Limb (tissue), 2 donors: Measurements from ENCODE around the gene OBSL1.

Experiments
- DNase-seq, 2 donors: peaks; one replicate each; pipeline ENCODE4 v3.0.0-alpha.2; 2016; ENCODE audit errors: extremely low spot score in 2 of 2

The OBSL1 gene

GRCh38 chr2:219566640-219567039 lies 4.7 kb downstream of the OBSL1 start:
- DNase-seq: no peak

- peak in 1 of 2 donors; percentile 23 for DNase-seq
Measured at GRCh38 chr2:219565130-219566080, 5.9 kb downstream of the OBSL1 start.

GRCh38 chr2:219563271-219563928 lies 7.9 kb downstream of the OBSL1 start:
- DNase-seq: peak in 1 of 2 donors; percentile 21

GRCh38 chr2:219562049-219563020 lies 9.0 kb downstream of the OBSL1 start:
- peak in 1 of 2 donors; percentile 28 for DNase-seq

- peak in 1 of 2 donors; percentile 36 for DNase-seq
Measured at GRCh38 chr2:219561179-219562048, 9.9 kb downstream of the OBSL1 start.

- no peak for DNase-seq
Measured at GRCh38 chr2:219560893-219561178, 10.5 kb downstream of the OBSL1 start.

- peak in 1 of 2 donors; percentile 45 for DNase-seq
Measured at GRCh38 chr2:219560037-219560892, 11.1 kb downstream of the OBSL1 start.

- DNase-seq: no peak
Measured at GRCh38 chr2:219559156-219559915, 12.0 kb downstream of the OBSL1 start.

- DNase-seq: no peak
Measured at GRCh38 chr2:219557791-219558785, 13.3 kb downstream of the OBSL1 start.

- no peak for DNase-seq
Measured at GRCh38 chr2:219557320-219557719, 14.0 kb downstream of the OBSL1 start.

- DNase-seq: no peak
Measured at GRCh38 chr2:219556413-219556812, 14.9 kb downstream of the OBSL1 start.

GRCh38 chr2:219555956-219556355 lies 15.4 kb downstream of the OBSL1 start:
- DNase-seq: no peak

GRCh38 chr2:219554350-219554749 lies 17.0 kb downstream of the OBSL1 start:
- DNase-seq: no peak

- no peak for DNase-seq
Measured at GRCh38 chr2:219553463-219553963, 17.8 kb downstream of the OBSL1 start.

GRCh38 chr2:219553168-219553417 lies 18.2 kb downstream of the OBSL1 start:
- DNase-seq: no peak

- DNase-seq: peak; percentile 82 to 95
Measured at GRCh38 chr2:219552382-219553167, 18.8 kb downstream of the OBSL1 start.
